ENCODE data around the gene MYL7. TPM values are rescaled to one million over a fixed set of nuclear protein-coding genes. Genes with fewer than 3 reads are reported as not detected.

MYL7 gene
- polyA plus RNA-seq, 1 of the 3 experiments (the other 2 are of a cell fraction): not detected

- no peak overlapping the region for H3K4me3 ChIP-seq (ENCODE audit: low read depth in 2 of 2, low read length in 1 of 2)
- no peaks in the 10 kb centered on the region for H3K9me3 ChIP-seq
- H3F3A ChIP-seq (replicated peaks; ENCODE audit: insufficient read depth): peaks cover 8% of the 10 kb centered on the region
- CTCF ChIA-PET: no interaction called here
- no peaks in the 10 kb centered on the region for H4K20me1 ChIP-seq (ENCODE audit: insufficient read depth)
- POLR2A ChIA-PET: no interaction called here
- DNase-seq: peak; percentile 33
- H3K36me3 ChIP-seq (replicated peaks in 1 of 2; ENCODE audit: control insufficient read depth in 1 of 2, insufficient read depth in 2 of 2, low read length in 1 of 2): no peaks in the 10 kb centered on the region
- no peak overlapping the region for H3K4me2 ChIP-seq
- H3K27ac ChIP-seq (ENCODE audit: low read depth in 2 of 2, low read length in 1 of 2): no peak overlapping the region
- no peaks in the 10 kb centered on the region for H3K9me2 ChIP-seq
- H3K79me2 ChIP-seq (ENCODE audit: insufficient read depth): no peaks in the 10 kb centered on the region
- WGBS (ENCODE audit: low lambda C conversion rate): 83% methylated on average over 6 of the region's 6 CpGs
- no peaks in the 10 kb centered on the region for H3K27me3 ChIP-seq (ENCODE audit: insufficient read depth)
- H3K9ac ChIP-seq: no peak overlapping the region
- no peak overlapping the region for H2AFZ ChIP-seq (ENCODE audit: low read depth)
- TF ChIP-seq RFX5 (IDR thresholded peaks at IDR 0.05; ENCODE audit: low read length) (no peak), GABPA (IDR thresholded peaks at IDR 0.05; ENCODE audit: low read depth) (no peak), RXRA (IDR thresholded peaks at IDR 0.05; ENCODE audit: borderline replicate concordance, low read depth) (no peak), JUND (IDR thresholded peaks at IDR 0.05) (no peak), ELF1 (IDR thresholded peaks at IDR 0.05) (no peak), FOSL2 (IDR thresholded peaks at IDR 0.05; ENCODE audit: borderline replicate concordance, low read depth) (no peak), EZH2phosphoT487 (IDR thresholded peaks at IDR 0.05; ENCODE audit: borderline replicate concordance, low read depth) (no peak), USF1 (IDR thresholded peaks at IDR 0.05; ENCODE audit: borderline replicate concordance, low read depth) (no peak), MEF2A (IDR thresholded peaks at IDR 0.05; ENCODE audit: borderline replicate concordance, low read depth) (no peak), SMC3 (IDR thresholded peaks at IDR 0.05; ENCODE audit: low read depth, low read length) (no peak), ZBTB33 (IDR thresholded peaks at IDR 0.05; ENCODE audit: borderline replicate concordance, low read depth) (no peak)
- peaks cover 0 to 15% of the 10 kb centered on the region in 2 experiments; a peak in 1 of 4 replicates for H3K4me1 ChIP-seq (ENCODE audit: control insufficient read depth in 1 of 2, insufficient read depth in 2 of 2, low read depth in 1 of 2, low read length in 1 of 2)
Measured at GRCh38 chr7:44143646-44144250, 2.6 kb upstream of the MYL7 start.

GRCh38 chr7:44142028-44142427 lies 896 bp upstream of the MYL7 start:
- POLR2A ChIA-PET: interaction anchor here (0.6 to 1.3 kb wide), 3 partner anchors 19 to 348 kb away, joined by 3 to 7 read pairs (median 5); partner anchors contain the start of gene POLD2
- Histone ChIP-seq H4K20me1 (ENCODE audit: insufficient read depth) (no peaks in the 10 kb centered on the region), H3K4me3 (ENCODE audit: low read depth in 2 of 2, low read length in 1 of 2) (no peak overlapping the region), H3K27ac (ENCODE audit: low read depth in 2 of 2, low read length in 1 of 2) (no peak overlapping the region), H3K27me3 (ENCODE audit: insufficient read depth) (no peaks in the 10 kb centered on the region), H2AFZ (ENCODE audit: low read depth) (no peak overlapping the region), H3K4me1 (ENCODE audit: control insufficient read depth in 1 of 2, insufficient read depth in 2 of 2, low read depth in 1 of 2, low read length in 1 of 2) (peaks cover 0 to 20% of the 10 kb centered on the region in 2 experiments; a peak in 1 of 4 replicates), H3F3A (replicated peaks; ENCODE audit: insufficient read depth) (peaks cover 8% of the 10 kb centered on the region), H3K9me3 (no peaks in the 10 kb centered on the region), H3K9ac (no peak overlapping the region), H3K9me2 (no peaks in the 10 kb centered on the region), H3K4me2 (no peak overlapping the region), H3K36me3 (replicated peaks in 1 of 2; ENCODE audit: control insufficient read depth in 1 of 2, insufficient read depth in 2 of 2, low read length in 1 of 2) (no peaks in the 10 kb centered on the region), H3K79me2 (ENCODE audit: insufficient read depth) (no peaks in the 10 kb centered on the region)
- DNase-seq: peak; percentile 28
- CTCF ChIA-PET: interaction anchor here (0.7 to 2.0 kb wide), 2 partner anchors 11 to 19 kb away, joined by 4 to 11 read pairs; partner anchors contain the start of gene POLD2
- no peak for TF ChIP-seq RFX5 (IDR thresholded peaks at IDR 0.05; ENCODE audit: low read length)
- TF ChIP-seq YY1 (IDR thresholded peaks at IDR 0.05; ENCODE audit: low read depth): no peak
- TF ChIP-seq ZBTB33 (IDR thresholded peaks at IDR 0.05; ENCODE audit: borderline replicate concordance, low read depth): no peak
- TF ChIP-seq RCOR1 (IDR thresholded peaks at IDR 0.05; ENCODE audit: low read length): no peak
- no peak for TF ChIP-seq PBX3 (IDR thresholded peaks at IDR 0.05)
- TF ChIP-seq TEAD4 (IDR thresholded peaks at IDR 0.05; ENCODE audit: borderline replicate concordance, insufficient read depth): no peak
- no peak for TF ChIP-seq POLR2AphosphoS5 (IDR thresholded peaks at IDR 0.05; ENCODE audit: low read depth, low read length)
- TF ChIP-seq FOSL2 (IDR thresholded peaks at IDR 0.05; ENCODE audit: borderline replicate concordance, low read depth): no peak
- TF ChIP-seq TAF1 (IDR thresholded peaks at IDR 0.05; ENCODE audit: borderline replicate concordance, low read depth, low read length): no peak
- no peak for TF ChIP-seq NRF1 (IDR thresholded peaks at IDR 0.05; ENCODE audit: low read depth, low read length)
- no peak for TF ChIP-seq MEF2A (IDR thresholded peaks at IDR 0.05; ENCODE audit: borderline replicate concordance, low read depth)
- no peak for TF ChIP-seq ELF1 (IDR thresholded peaks at IDR 0.05)
- TF ChIP-seq RAD21 (IDR thresholded peaks at IDR 0.05; ENCODE audit: low read length): no peak
- TF ChIP-seq RXRA (IDR thresholded peaks at IDR 0.05; ENCODE audit: borderline replicate concordance, low read depth): no peak
- WGBS (ENCODE audit: low lambda C conversion rate): 89% methylated on average over 3 of the region's 4 CpGs
